GM23248 (cell line): Measurements from ENCODE around the gene FAM161B.

Experiments
- EZH2 ChIP-seq: fragments of 200-600 bp; sonication (generic); IDR thresholded peaks from 2 replicates; pipeline ENCODE4 v1.6.1; 2018; ENCODE audit warnings: antibody characterized with exemption, mild to moderate bottlenecking; ENCODE audit not compliant: insufficient read depth, poor library complexity, severe bottlenecking
- EZH2phosphoT487 ChIP-seq: fragments of 200-600 bp; sonication (generic); IDR thresholded peaks from 2 replicates; pipeline ENCODE4 v1.6.1; 2018; ENCODE audit warnings: antibody characterized with exemption, moderate library complexity, mild to moderate bottlenecking, low read depth; ENCODE audit not compliant: insufficient read depth

DNA sequence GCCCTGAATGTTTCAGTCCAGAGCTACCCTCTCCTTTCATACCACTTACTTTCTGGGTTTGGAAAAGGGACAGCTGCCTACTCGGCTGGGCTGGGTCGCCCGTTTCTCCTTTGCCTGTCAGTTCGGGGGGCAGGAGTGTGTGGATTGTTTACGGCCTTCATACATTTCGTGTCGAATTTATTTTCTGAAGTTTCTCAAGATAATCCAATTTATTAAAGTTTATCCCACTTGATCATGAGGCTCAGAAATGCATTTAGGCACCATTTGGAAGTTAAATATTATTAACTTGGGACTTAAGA, 62.6 kb downstream of the FAM161B start:
- TF ChIP-seq EZH2 (no peak), EZH2phosphoT487 (no peak)
